H7 (cell line): ENCODE results near the gene MMUT. TPM values are rescaled to one million over a fixed set of nuclear protein-coding genes. Genes with fewer than 3 reads are reported as not detected.
A peak's percentile ranks its signal among the peaks of the same experiment; 100 is the strongest.

Source experiments
- DNase-seq: peaks from one replicate; pipeline ENCODE4 v3.0.0; 2012
- H3K27me3 ChIP-seq: 2 replicates; pipeline ENCODE4 v1.6.0; 2011; ENCODE audit warnings: mild to moderate bottlenecking, low read length; ENCODE audit not compliant: control insufficient read depth, insufficient read depth
- H3K36me3 ChIP-seq: replicated peaks from 2 replicates; pipeline ENCODE4 v1.5.1; 2011; ENCODE audit warnings: low read length; ENCODE audit not compliant: control insufficient read depth, insufficient read depth
- H3K4me3 ChIP-seq: 2 replicates; pipeline ENCODE4 v1.5.1; 2011; ENCODE audit warnings: low read depth, mild to moderate bottlenecking, control low read depth, low read length, moderate library complexity; ENCODE audit not compliant: insufficient read depth
- total RNA-seq: library from RNA; depleted of rRNA; stranded (reverse); fragments of >200 nt; shearing (Covaris generic); gene quantifications from 2 replicates; pipeline ENCODE4 v1.2.3, GENCODE V29; 2014

MMUT gene
- total RNA-seq, 1 experiment from 2014 or later: 12.5 TPM

DNA sequence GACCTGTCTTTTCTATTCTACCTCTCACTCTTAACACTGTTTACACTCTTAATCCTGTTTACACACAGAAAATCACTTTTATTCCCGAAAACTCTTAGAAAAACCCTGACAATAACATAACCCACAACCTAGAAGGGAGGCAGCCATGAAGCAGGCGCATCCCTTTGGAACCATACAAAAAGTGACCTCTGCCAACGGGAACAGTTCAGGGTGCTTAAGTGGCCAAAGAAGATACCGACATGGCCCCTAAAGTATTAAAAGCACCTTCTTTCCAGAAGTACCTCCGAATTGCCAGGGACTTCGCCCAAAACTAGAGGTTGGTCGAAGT, 490 bp downstream of the MMUT start:
- DNase-seq: no peak
- H3K27me3 ChIP-seq: no peaks in the 10 kb centered on the region
- no peaks in the 10 kb centered on the region for H3K36me3 ChIP-seq
- peak overlapping the region; percentile 65 for H3K4me3 ChIP-seq

GRCh38 chr6:49462071-49462470, 982 bp downstream of the MMUT start:
- no peak for DNase-seq
- no peaks in the 10 kb centered on the region for H3K36me3 ChIP-seq
- H3K4me3 ChIP-seq: peak overlapping the region; percentile 65; the same call in 1 of the 2 replicates
- H3K27me3 ChIP-seq: no peaks in the 10 kb centered on the region

GRCh38 chr6:49457771-49458170, 5.3 kb downstream of the MMUT start:
- no peak for DNase-seq
- Histone ChIP-seq H3K27me3 (no peaks in the 10 kb centered on the region), H3K36me3 (no peaks in the 10 kb centered on the region; the same call in 1 of the 2 replicates), H3K4me3 (no peak overlapping the region)

DNA sequence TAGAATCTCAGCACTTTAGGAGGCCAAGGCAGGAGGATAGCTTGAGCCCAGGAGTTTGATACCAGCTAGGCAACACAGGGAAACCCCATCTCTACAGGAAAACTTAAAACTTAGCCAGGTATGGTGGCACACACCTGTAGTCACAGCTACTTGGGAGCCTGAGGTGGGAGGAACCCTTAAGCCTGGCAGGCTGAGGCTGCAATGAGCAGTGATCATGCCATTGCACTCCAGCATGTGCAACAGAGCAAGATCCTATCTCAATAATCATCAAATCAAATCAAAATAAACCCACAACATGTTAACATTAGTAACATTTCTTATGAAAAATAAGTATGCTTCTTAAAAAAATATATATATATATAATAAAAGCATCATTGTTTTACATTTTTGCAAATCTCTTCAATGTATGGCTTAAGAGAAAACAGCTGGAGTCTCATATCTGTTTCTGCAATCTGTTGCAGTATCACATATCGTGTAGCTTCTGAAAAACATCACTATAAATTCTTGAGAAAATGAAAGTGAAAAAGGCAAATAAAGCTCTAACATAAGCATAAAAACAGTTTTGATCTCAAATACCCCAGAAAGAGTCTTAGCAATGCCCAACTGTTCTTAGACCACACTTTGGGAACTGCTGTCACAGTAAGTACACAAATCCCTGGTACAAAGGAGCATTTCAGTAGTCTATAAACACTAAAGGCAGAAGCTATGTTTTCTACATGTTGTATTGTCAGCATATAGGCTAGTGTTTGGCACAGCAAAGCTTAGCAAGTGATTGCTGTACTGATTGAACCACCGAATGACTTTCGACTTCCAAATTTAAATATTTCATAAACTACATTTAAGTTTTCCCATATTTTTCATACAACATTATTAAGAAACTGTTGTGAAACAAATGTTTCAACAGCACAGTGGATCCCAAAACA, 8.0 kb downstream of the MMUT start:
- no peak for DNase-seq

GRCh38 chr6:49453221-49453620, 9.8 kb downstream of the MMUT start:
- no peak overlapping the region for H3K4me3 ChIP-seq
- DNase-seq: no peak
- no peaks in the 10 kb centered on the region; the same call in 1 of the 2 replicates for H3K36me3 ChIP-seq
- no peaks in the 10 kb centered on the region for H3K27me3 ChIP-seq

More for the DNA sequence above, 8.0 kb downstream of the MMUT start:
- H3K27me3 ChIP-seq: no peaks in the 10 kb centered on the region
- no peak overlapping the region for H3K4me3 ChIP-seq
- H3K36me3 ChIP-seq: no peaks in the 10 kb centered on the region; the same call in 1 of the 2 replicates

DNA sequence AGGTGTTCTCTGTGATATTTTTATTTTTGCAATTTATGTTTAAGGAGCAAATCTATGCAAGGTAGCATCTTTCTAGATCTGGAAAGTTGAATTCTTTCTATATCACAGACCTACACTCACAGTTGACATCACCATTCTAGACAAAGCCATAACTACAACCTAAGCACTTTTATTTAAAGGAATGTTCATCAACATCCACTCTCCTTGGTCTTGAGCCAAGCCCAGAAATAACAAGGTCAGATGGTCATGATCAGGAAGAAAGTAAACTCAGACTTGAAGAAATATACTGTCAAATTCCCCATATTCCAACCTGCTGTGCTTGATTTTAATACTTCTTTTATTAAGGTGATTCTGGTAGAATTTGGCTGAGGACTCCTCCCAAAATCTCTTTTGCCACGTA, 32.2 kb downstream of the MMUT start:
- no peaks in the 10 kb centered on the region for H3K27me3 ChIP-seq
- DNase-seq: no peak
- H3K36me3 ChIP-seq: no peaks in the 10 kb centered on the region
- H3K4me3 ChIP-seq: no peak overlapping the region

DNA sequence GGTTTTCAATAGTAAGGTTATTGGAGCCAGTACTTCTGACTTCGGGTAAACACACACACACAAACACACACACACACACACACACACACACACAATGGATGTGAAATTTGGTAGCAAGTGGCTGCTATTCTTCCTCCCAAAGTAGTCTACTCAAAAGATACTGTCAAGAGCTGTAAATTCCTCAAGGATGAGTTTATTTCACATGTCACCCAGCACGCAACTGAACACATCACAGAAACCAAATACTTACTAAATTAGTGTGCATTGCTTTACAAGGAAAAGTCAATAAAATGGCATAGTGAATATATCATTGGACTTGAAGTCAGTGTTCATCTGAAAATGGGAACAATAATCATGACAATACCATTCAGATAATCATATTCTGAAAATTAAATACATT, 32.9 kb downstream of the MMUT start:
- Histone ChIP-seq H3K27me3 (no peaks in the 10 kb centered on the region), H3K4me3 (no peak overlapping the region), H3K36me3 (no peaks in the 10 kb centered on the region)
- no peak for DNase-seq

GRCh38 chr6:49423817-49424216, 39.2 kb downstream of the MMUT start:
- no peaks in the 10 kb centered on the region for H3K36me3 ChIP-seq
- H3K4me3 ChIP-seq: no peak overlapping the region
- H3K27me3 ChIP-seq: no peaks in the 10 kb centered on the region
- no peak for DNase-seq

- Histone ChIP-seq H3K36me3 (no peaks in the 10 kb centered on the region; the same call in 1 of the 2 replicates), H3K27me3 (no peaks in the 10 kb centered on the region), H3K4me3 (no peak overlapping the region)
- no peak for DNase-seq
These were observed 46.9 kb downstream of the MMUT start for GRCh38 chr6:49416195-49416594.

DNA sequence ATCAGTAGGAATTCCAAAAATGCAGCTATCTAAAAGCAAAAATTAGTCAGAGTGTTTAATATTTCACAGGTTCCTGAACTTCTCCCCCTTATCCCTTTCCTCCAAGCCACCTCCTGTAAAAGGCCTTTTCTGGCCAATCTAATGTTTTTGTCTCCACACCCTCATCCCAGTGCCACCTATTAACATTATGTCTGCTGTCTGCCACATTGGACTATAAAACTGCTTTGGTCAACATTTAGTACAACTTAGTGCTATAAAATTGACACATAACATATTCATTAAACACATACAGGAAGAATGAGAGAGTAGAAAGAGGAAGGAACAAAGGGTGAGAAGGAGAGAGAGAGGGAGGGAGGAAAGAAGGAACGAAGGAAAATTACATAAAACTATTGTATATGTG, 47.7 kb downstream of the MMUT start:
- no peaks in the 10 kb centered on the region for H3K27me3 ChIP-seq
- no peak for DNase-seq
- no peak overlapping the region for H3K4me3 ChIP-seq
- no peaks in the 10 kb centered on the region; the same call in 1 of the 2 replicates for H3K36me3 ChIP-seq

DNA sequence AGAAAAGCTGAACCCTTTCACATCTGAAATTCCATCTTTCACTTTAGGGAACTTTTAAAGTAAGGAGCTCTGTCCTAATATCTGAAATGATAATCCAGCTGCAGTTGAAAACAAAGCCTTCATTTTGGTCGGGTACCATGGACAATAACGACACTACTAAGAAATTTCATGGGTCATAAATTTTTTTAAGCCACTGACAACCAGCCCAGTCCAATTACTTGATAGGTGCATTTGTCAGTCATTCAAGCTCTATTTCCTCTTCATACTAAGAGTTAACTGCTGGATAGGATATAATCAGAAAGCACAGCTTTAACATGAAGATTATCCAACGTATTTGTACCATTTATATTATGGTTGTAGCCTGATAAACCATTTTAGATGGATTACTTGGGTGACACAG, 52.5 kb downstream of the MMUT start:
- H3K4me3 ChIP-seq: no peak overlapping the region
- no peak for DNase-seq

GRCh38 chr6:49409951-49410542, 53.0 kb downstream of the MMUT start:
- no peak overlapping the region for H3K4me3 ChIP-seq
- H3K27me3 ChIP-seq: no peaks in the 10 kb centered on the region
- DNase-seq: peak; percentile 5
- H3K36me3 ChIP-seq: no peaks in the 10 kb centered on the region; the same call in 1 of the 2 replicates

More for the DNA sequence above, 52.5 kb downstream of the MMUT start:
- Histone ChIP-seq H3K27me3 (no peaks in the 10 kb centered on the region), H3K36me3 (no peaks in the 10 kb centered on the region; the same call in 1 of the 2 replicates)

- no peak for DNase-seq
- Histone ChIP-seq H3K4me3 (no peak overlapping the region), H3K27me3 (no peaks in the 10 kb centered on the region), H3K36me3 (no peaks in the 10 kb centered on the region)
These were observed 56.6 kb downstream of the MMUT start for GRCh38 chr6:49406250-49406970.

DNA sequence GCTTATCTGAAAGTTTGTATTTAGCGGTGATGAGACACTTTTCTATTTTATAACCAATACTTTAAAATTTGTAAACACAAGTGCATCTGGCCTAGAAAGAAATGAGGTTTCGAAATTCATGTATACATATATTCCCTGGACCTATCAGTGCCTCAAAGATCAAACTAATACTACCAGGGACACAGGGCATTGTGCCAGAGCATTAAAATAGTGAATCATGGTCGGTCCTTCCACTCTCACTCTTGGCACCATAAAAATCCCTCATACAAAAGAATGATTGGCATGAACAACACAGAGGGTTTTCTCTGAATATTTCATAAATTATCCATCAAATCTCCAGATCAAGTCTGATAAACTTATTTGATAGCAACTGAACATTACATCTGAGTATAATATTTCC, 62.0 kb downstream of the MMUT start:
- no peaks in the 10 kb centered on the region for H3K36me3 ChIP-seq
- H3K4me3 ChIP-seq: no peak overlapping the region
- DNase-seq: no peak
- no peaks in the 10 kb centered on the region for H3K27me3 ChIP-seq
